BE2C (cell line): ENCODE data around the gene PPP4C.
A peak's percentile ranks its signal among the peaks of the same experiment; 100 is the strongest.

Experiments
- DNase-seq: peaks from one replicate; pipeline ENCODE4 v3.0.0-alpha.2; 2020
- H3K27me3 ChIP-seq: fragments of 250-450 bp; sonication (Bioruptor Pico); 2 replicates; pipeline ENCODE4 v1.5.1; 2020; ENCODE audit warnings: mild to moderate bottlenecking
- H3K36me3 ChIP-seq: fragments of 250-450 bp; sonication (Bioruptor Pico); 2 replicates; pipeline ENCODE4 v1.5.1; 2020; ENCODE audit warnings: mild to moderate bottlenecking
- H3K4me1 ChIP-seq: fragments of 250-450 bp; sonication (Bioruptor Pico); 2 replicates; pipeline ENCODE4 v1.5.1; 2020
- H3K4me3 ChIP-seq: 2 replicates; pipeline ENCODE4 v1.5.1; 2011; ENCODE audit warnings: low read depth, low read length
- H3K9me3 ChIP-seq: fragments of 250-450 bp; sonication (Bioruptor Pico); 2 replicates; pipeline ENCODE4 v1.5.1; 2020
- CTCF ChIP-seq: IDR thresholded peaks from 2 replicates; pipeline ENCODE4 v1.5.1; 2012; ENCODE audit warnings: mild to moderate bottlenecking, low read depth, low read length

Gene PPP4C

DNA sequence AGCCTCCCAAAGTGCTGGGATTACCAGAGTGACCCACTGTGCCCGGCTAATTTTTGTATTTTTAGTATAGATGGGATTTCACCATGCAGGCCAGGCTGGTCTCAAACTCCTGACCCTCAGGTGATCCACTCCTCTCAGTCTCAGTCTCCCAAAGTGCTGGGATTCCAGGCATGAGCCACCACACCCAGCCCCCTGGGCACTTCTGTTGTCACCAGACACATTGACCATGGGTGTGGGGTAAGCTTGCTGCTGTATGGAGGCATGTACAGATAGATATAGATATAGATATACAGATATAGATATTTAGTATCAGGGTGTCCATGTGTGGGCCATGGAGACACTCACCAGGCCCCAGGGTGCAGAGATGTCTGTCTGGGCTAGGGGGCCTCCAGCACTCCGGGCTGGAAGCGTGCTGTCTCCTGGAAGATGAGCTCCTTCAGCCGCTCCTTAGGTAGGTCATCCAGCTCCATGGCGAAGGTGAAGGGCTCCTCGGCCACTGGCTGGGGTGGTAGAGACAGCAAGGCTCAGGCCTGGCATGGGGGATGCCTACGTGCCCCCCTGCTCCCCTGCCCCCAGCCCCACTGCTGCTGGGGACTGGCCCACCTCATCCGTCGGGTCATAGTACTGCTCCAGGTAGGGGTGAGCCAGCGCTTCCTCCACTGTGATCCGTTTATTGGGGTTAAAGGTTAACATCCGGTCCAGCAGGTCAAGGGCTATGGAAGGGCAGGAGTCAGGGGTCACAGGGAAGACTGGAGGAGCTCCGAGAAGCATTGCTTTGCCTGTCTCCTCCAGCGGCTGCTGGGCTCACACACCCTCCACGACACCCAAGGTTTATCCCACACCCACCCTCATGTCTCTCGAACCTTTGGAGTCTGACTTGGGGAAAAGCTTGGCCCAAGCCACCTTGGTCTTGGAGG is 40.8 kb downstream of the PPP4C start:
- no peak for TF ChIP-seq CTCF
- DNase-seq, result no peak
- Histone ChIP-seq H3K4me1 (peaks cover 4% of the 10 kb centered on the region; the same call in 1 of the 2 replicates), H3K9me3 (no peaks in the 10 kb centered on the region), H3K36me3 (peaks cover 7% of the 10 kb centered on the region; the same call in 1 of the 2 replicates), H3K4me3 (no peak overlapping the region), H3K27me3 (no peaks in the 10 kb centered on the region)

DNA sequence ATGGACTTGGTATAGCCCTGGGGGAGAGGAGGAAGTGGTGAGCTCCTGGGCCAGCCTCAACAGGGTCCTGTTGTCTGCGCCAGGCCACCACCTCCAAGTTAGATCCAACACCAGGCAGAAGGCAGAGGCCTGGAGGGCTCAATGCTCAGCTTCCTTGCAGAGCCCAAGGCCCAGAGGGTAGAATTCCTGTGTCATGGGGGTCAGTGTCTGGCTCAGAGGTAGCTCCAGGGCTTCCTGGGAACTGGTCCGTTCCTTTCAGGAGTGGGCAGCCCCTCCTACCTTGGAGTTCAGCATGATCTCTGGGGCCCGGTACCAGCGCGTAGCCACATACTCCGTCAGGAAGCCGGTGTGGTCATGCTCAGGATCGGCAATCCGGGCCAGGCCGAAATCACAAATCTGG is 42.0 kb downstream of the PPP4C start:
- peaks cover 7% of the 10 kb centered on the region; the same call in 1 of the 2 replicates for H3K36me3 ChIP-seq
- DNase-seq, result no peak
- TF ChIP-seq CTCF, result no peak

GRCh38 chr16:30119428-30119827 is 43.6 kb downstream of the PPP4C start:
- DNase-seq, result no peak
- no peaks in the 10 kb centered on the region for H3K27me3 ChIP-seq
- H3K9me3 ChIP-seq, result no peaks in the 10 kb centered on the region
- no peak overlapping the region for H3K4me3 ChIP-seq
- H3K4me1 ChIP-seq, result peaks cover 3% of the 10 kb centered on the region; the same call in 1 of the 2 replicates
- TF ChIP-seq CTCF, result no peak
- peaks cover 7% of the 10 kb centered on the region; the same call in 1 of the 2 replicates for H3K36me3 ChIP-seq

More for the DNA sequence above, 42.0 kb downstream of the PPP4C start:
- H3K4me1 ChIP-seq, result peaks cover 7% of the 10 kb centered on the region; the same call in 1 of the 2 replicates
- no peaks in the 10 kb centered on the region for H3K9me3 ChIP-seq
- H3K27me3 ChIP-seq, result no peaks in the 10 kb centered on the region
- no peak overlapping the region for H3K4me3 ChIP-seq

DNA sequence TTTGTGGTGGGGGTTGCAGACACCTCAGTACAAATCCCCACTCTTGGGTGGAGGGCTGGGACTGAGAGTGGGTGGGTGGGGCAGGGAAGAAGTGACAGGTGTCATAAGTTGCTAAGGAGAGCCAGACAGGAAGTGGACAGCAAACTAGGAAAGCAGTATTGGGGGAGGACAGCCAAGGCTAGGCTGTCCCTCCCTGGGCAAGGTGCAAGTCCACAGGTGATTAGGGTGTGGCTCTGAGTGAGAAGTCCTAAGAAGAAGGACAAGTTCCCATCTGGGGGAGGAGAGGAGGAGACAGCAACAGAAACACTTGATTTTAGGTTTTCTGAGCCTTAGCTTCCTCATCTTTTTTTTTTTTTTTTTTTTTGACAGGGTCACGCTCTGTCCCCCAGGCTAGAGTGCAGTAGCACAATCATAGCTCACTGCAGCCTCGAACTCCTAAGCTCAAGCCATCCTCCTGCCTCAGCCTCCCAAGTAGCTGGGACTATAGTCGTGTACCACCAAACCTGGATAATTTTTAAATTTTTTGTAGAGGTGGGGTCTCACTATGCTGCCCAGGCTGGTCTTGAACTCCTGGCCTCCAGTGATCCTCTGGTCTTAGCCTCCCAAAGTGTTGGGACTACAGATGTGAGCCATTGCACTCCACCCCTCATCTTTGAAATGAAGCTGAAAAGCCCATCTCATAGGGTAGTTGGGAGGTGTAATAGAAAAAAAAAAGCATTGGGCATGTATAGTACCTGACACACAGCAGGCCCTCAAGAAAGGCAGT is 44.7 kb downstream of the PPP4C start:
- DNase-seq, result no peak
- no peak for TF ChIP-seq CTCF
- Histone ChIP-seq H3K4me1 (peaks cover 3% of the 10 kb centered on the region; the same call in 1 of the 2 replicates), H3K36me3 (peaks cover 7% of the 10 kb centered on the region; the same call in 1 of the 2 replicates), H3K27me3 (no peaks in the 10 kb centered on the region), H3K4me3 (no peak overlapping the region), H3K9me3 (no peaks in the 10 kb centered on the region)

- no peak for DNase-seq
- peaks cover 4% of the 10 kb centered on the region; the same call in 1 of the 2 replicates for H3K36me3 ChIP-seq
- H3K27me3 ChIP-seq, result no peaks in the 10 kb centered on the region
- H3K9me3 ChIP-seq, result no peaks in the 10 kb centered on the region
- H3K4me3 ChIP-seq, result peak overlapping the region; percentile 71
- TF ChIP-seq CTCF, result no peak
- peaks cover 3% of the 10 kb centered on the region; the same call in 1 of the 2 replicates for H3K4me1 ChIP-seq
Observed at GRCh38 chr16:30121741-30122571, 46.2 kb downstream of the PPP4C start.
